ENCODE results near the gene FARP2. TPM values are rescaled to one million over a fixed set of nuclear protein-coding genes. Genes with fewer than 3 reads are reported as not detected.

The FARP2 gene
- total and polyA plus RNA-seq, 10 of the 15 experiments (the other 5 are each of a cell fraction or from before 2014, with no cell fraction given), result 5.5 to 67.5 (median 36.8) TPM

DNA sequence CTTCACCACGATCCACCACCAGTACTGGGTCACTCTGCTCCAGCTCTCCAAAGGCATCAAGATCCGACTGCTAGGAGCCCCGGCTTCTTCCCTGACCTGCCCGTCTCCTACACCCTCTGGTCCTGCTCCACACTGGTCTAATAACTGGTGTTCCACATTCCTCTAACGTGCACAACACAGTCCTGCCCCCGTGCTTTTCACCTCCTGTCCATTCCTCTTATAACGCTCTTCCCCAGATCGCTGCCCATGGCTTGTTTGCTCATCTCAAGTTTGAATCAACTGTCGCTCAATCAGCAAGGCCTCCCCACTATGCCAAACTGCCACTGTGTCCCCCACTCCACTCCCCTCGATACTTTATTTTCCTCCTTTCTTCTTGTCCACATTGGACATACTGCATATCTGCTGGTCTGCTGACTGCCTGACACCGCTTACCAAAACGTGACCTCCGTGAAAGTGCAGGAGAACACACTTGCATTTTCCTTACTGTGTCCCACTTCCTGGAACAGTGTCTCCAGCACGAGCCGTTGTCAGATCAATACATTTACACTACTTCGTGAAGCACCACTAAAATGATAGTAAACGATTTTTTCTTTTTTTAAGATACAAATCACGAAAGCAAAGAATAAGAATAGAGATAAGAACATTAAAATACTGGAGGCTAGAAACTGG lies 47.1 kb upstream of the FARP2 start:
- H3K9me3 ChIP-seq (replicated peaks; ENCODE audit: control insufficient read depth, insufficient read depth, low read length), result no peaks in the 10 kb centered on the region
- H3K27me3 ChIP-seq (replicated peaks in 1 of 2; ENCODE audit: control insufficient read depth in 2 of 2, insufficient read depth in 2 of 2, low read length in 1 of 2), result no peaks in the 10 kb centered on the region
- no peaks in the 10 kb centered on the region for H3K36me3 ChIP-seq (ENCODE audit: control insufficient read depth in 2 of 2, insufficient read depth in 2 of 2, low read length in 1 of 2)
- peak overlapping the region; percentile 53 for H3K9ac ChIP-seq (ENCODE audit: control insufficient read depth, insufficient read depth, low read length)
- H3K4me3 ChIP-seq, result peak overlapping the region; percentile 64; the same call in 1 of the 2 replicates
- H3K4me1 ChIP-seq (ENCODE audit: control insufficient read depth, insufficient read depth, low read length), result peaks cover 40% of the 10 kb centered on the region
- H3K4me2 ChIP-seq (ENCODE audit: control insufficient read depth, insufficient read depth), result peak overlapping the region; percentile 85
- RAD21 ChIA-PET (ENCODE audit: unreplicated experiment), result interaction anchor here (1.1 to 1.7 kb wide), 3 partner anchors 15 to 83 kb away, joined by 3 to 6 read pairs (median 4); no protein-coding TSS in a partner anchor
- H3K79me2 ChIP-seq (ENCODE audit: control insufficient read depth, insufficient read depth, low read length), result peaks cover 96% of the 10 kb centered on the region
- DNase-seq (ENCODE audit: low read depth, low spot score) (no peak), FAIRE-seq (no peak), ATAC-seq (no peak)
- SMC1A ChIA-PET (ENCODE audit: uncharacterized antibody, unreplicated experiment), result interaction anchor here (0.7 to 1.7 kb wide), 5 partner anchors 11 to 50 kb away, joined by 3 to 9 read pairs (median 3); no protein-coding TSS in a partner anchor
- TF ChIP-seq ZBTB33 (IDR thresholded peaks at IDR 0.05), result no peak
- no peak for TF ChIP-seq CREB1 (IDR thresholded peaks at IDR 0.05; ENCODE audit: low read depth)
- TF ChIP-seq CREM (IDR thresholded peaks at IDR 0.05; ENCODE audit: low read depth), result no peak
- TF ChIP-seq YBX1 (IDR thresholded peaks at IDR 0.05), result no peak
- TF ChIP-seq HDGF (IDR thresholded peaks at IDR 0.05), result 0 out of 2 replicates have a peak, but pooled peaks have one; percentile 39
- peak; percentile 64; the same call in 1 of the 2 replicates for TF ChIP-seq MLLT1 (IDR thresholded peaks at IDR 0.05)
- H4K20me1 ChIP-seq (ENCODE audit: control insufficient read depth, insufficient read depth), result no peaks in the 10 kb centered on the region
- H2AFZ ChIP-seq (ENCODE audit: control insufficient read depth, low read depth, low read length), result no peak overlapping the region
- H3K27ac ChIP-seq (ENCODE audit: control insufficient read depth, insufficient read depth), result peak overlapping the region; percentile 75
- POLR2A ChIA-PET, result interaction anchor here (1.0 to 1.1 kb wide), 3 partner anchors 10 to 63 kb away, joined by 3 to 5 read pairs (median 3); no protein-coding TSS in a partner anchor
- in situ Hi-C loops (cut with MboI) (no loop called here), intact Hi-C loops (cut with micrococcal nuclease; ENCODE audit: unreplicated experiment) (no loop called here)
- no TSS peak for BruUV-seq (replicated peaks)
- 88% methylated on average over 17 of the region's 18 CpGs for WGBS (ENCODE audit: insufficient coverage, insufficient replicate concordance, low lambda C conversion rate, missing lambda C conversion rate)
- CTCF ChIA-PET, result interaction anchor here (1.0 to 1.1 kb wide), 2 partner anchors 82 to 91 kb away, joined by 3 read pairs; no protein-coding TSS in a partner anchor

Data from GM12878 (cell line).